Thymus (tissue), 11 donors: Measurements from ENCODE around the gene RANBP3. TPM values are rescaled to one million over a fixed set of nuclear protein-coding genes. Genes with fewer than 3 reads are reported as not detected.

ENCODE experiments used
- DNase-seq, 9 donors: peaks; one replicate each; pipeline ENCODE4 v3.0.0-alpha.2; 2013; ENCODE audit warnings: low spot score in 9 of 9, low read depth in 6 of 9, missing footprints in 1 of 9
- H3K27ac ChIP-seq, 2 donors: one replicate each; pipeline ENCODE4 v1.5.1; 2013; ENCODE audit warnings: control low read depth in 1 of 2, low read depth in 1 of 2, low read length in 1 of 2, mild to moderate bottlenecking in 1 of 2, moderate library complexity in 1 of 2
- H3K27me3 ChIP-seq, 2 donors: one replicate each; pipeline ENCODE4 v1.5.1; 2013; ENCODE audit warnings: low read length in 1 of 2; ENCODE audit not compliant: control insufficient read depth in 2 of 2, insufficient read depth in 1 of 2
- H3K36me3 ChIP-seq, 2 donors: one replicate each; pipeline ENCODE4 v1.5.1; 2013; ENCODE audit warnings: low read length in 1 of 2, mild to moderate bottlenecking in 1 of 2, moderate library complexity in 1 of 2; ENCODE audit not compliant: control insufficient read depth in 2 of 2, insufficient read depth in 2 of 2
- H3K4me1 ChIP-seq, 2 donors: one replicate each; pipeline ENCODE4 v1.5.1; 2013; ENCODE audit warnings: low read length in 2 of 2; ENCODE audit not compliant: control insufficient read depth in 2 of 2, insufficient read depth in 2 of 2
- H3K4me3 ChIP-seq, 2 donors: one replicate each; pipeline ENCODE4 v1.5.1; 2013; ENCODE audit warnings: low read length in 2 of 2, control low read depth in 1 of 2, mild to moderate bottlenecking in 1 of 2
- H3K9me3 ChIP-seq, 2 donors: one replicate each; pipeline ENCODE4 v1.5.1; 2013; ENCODE audit warnings: low read length in 1 of 2, mild to moderate bottlenecking in 1 of 2; ENCODE audit not compliant: control insufficient read depth in 2 of 2, insufficient read depth in 1 of 2
- WGBS: extraction: QIAGEN DNeasy Blood & Tissue Kit; methylation state at CpG from one replicate; pipeline ENCODE4 v1.1.7; 2013; 5-methylcytosine and 5-hydroxymethylcytosine counted together
- polyA plus RNA-seq: library from polyadenylated mRNA; stranded (reverse); fragments of 200-250 nt; gene quantifications from one replicate; pipeline ENCODE4 v1.2.3, GENCODE V29; 2013
- total RNA-seq: library from RNA; stranded (reverse); fragments of 120-200 nt; gene quantifications from one replicate; pipeline ENCODE4 v1.2.4, GENCODE V29; 2013
- donor health status: healthy.

RANBP3 gene
- total and polyA plus RNA-seq, 2 donors = 36.7 to 39.0 TPM

- WGBS = 83% methylated on average over 21 of the region's 21 CpGs
- H3K4me3 ChIP-seq = no peak overlapping the region
- H3K27me3 ChIP-seq = no peaks in the 10 kb centered on the region
- H3K36me3 ChIP-seq = peaks cover 12 to 15% of the 10 kb centered on the region in 2 donors
- H3K27ac ChIP-seq = peak overlapping the region in 1 of 2 donors; percentile 67
- peak in 1 of 9 donors; percentile 54 for DNase-seq
- peaks cover 57 to 86% of the 10 kb centered on the region in 2 donors for H3K4me1 ChIP-seq
- no peaks in the 10 kb centered on the region for H3K9me3 ChIP-seq
Measured at GRCh38 chr19:5958074-5958850, 19.7 kb downstream of the RANBP3 start.

DNA sequence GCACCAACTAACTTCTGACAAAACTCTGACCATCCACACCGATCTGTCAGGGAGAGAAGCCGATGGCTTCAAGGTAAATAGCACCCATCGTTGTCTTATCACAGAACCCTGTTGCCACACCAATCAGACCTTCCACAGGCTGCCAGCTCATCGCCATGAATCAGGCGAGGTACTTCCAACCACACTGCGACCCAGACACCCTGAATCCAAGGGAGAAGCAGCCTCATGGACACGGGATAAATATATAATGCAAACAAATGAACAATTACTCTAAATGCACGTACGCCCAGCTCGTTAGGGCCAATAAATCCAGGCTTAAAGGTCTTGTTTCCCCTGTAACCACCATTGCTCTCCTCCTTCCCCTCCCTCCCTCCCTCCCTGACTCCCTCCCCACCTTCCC lies 20.8 kb downstream of the RANBP3 start:
- no peaks in the 10 kb centered on the region for H3K9me3 ChIP-seq
- H3K27me3 ChIP-seq = no peaks in the 10 kb centered on the region
- H3K4me1 ChIP-seq = peaks cover 58 to 86% of the 10 kb centered on the region in 2 donors
- DNase-seq = no peak
- 95% methylated on average over 10 of the region's 10 CpGs for WGBS
- H3K27ac ChIP-seq = no peak overlapping the region
- H3K36me3 ChIP-seq = peaks cover 12 to 15% of the 10 kb centered on the region in 2 donors
- no peak overlapping the region for H3K4me3 ChIP-seq

GRCh38 chr19:5956728-5957127 lies 21.2 kb downstream of the RANBP3 start:
- Histone ChIP-seq H3K36me3 (peaks cover 12 to 17% of the 10 kb centered on the region in 2 donors), H3K4me3 (no peak overlapping the region), H3K9me3 (no peaks in the 10 kb centered on the region), H3K27me3 (no peaks in the 10 kb centered on the region), H3K4me1 (peaks cover 59 to 86% of the 10 kb centered on the region in 2 donors), H3K27ac (no peak overlapping the region)
- DNase-seq = no peak
- WGBS = 97% methylated on average over 12 of the region's 12 CpGs

DNA sequence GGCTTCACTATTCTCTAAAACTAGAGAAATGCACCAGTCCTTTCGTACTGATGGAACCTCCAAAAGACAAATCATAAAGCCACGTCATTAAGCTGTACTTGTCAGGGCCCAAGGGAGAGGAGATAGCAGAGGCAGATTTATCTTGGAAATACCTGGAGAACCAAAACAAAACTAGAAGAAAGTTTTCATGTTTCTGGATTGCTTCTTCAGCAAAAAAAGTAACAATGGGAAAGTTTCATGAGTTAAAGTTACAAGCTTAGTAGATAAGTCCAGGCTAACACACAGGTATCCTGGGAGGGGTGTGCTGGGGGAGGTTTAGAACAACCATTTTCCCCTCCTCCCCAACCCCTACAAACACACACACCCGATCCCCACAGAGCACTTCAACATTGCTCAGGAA lies 21.6 kb downstream of the RANBP3 start:
- H3K36me3 ChIP-seq = peaks cover 12 to 19% of the 10 kb centered on the region in 2 donors
- H3K4me1 ChIP-seq = peaks cover 59 to 86% of the 10 kb centered on the region in 2 donors
- H3K27ac ChIP-seq = no peak overlapping the region
- H3K27me3 ChIP-seq = no peaks in the 10 kb centered on the region
- 94% methylated on average over 3 of the region's 3 CpGs for WGBS
- H3K4me3 ChIP-seq = no peak overlapping the region
- DNase-seq = no peak
- no peaks in the 10 kb centered on the region for H3K9me3 ChIP-seq

- 96% methylated on average over 3 of the region's 3 CpGs for WGBS
- Histone ChIP-seq H3K27ac (no peak overlapping the region), H3K4me1 (peaks cover 61 to 86% of the 10 kb centered on the region in 2 donors), H3K27me3 (no peaks in the 10 kb centered on the region), H3K4me3 (no peak overlapping the region), H3K9me3 (no peaks in the 10 kb centered on the region), H3K36me3 (peaks cover 12 to 19% of the 10 kb centered on the region in 2 donors)
- DNase-seq = no peak
Measured at GRCh38 chr19:5955636-5955935, 22.4 kb downstream of the RANBP3 start.

DNA sequence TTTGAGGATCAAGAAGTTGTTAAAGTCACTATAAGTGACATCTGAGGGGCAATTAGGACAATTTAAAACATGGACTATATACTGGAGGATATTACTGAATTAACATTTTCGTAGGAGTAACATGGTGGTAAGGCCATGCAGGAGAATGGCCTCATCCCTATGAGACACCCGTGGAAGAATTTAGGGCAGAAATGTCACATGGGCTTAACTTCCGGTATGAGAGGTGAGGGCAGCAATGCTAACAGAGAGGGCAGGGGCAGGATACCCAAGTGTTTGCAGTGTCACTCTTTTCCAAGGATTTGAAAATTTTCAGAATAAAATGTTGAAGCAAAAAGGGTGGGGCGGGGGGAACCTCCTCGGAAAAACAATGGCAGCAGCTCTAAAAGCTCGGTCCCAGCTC lies 23.6 kb downstream of the RANBP3 start:
- 78% methylated on average over 6 of the region's 6 CpGs for WGBS
- no peak for DNase-seq
- H3K27me3 ChIP-seq = no peaks in the 10 kb centered on the region
- no peak overlapping the region for H3K27ac ChIP-seq
- H3K9me3 ChIP-seq = no peaks in the 10 kb centered on the region
- H3K4me3 ChIP-seq = no peak overlapping the region
- H3K36me3 ChIP-seq = peaks cover 11 to 21% of the 10 kb centered on the region in 2 donors
- H3K4me1 ChIP-seq = peaks cover 68 to 86% of the 10 kb centered on the region in 2 donors

- H3K36me3 ChIP-seq = peaks cover 6 to 20% of the 10 kb centered on the region in 2 donors
- H3K27me3 ChIP-seq = no peaks in the 10 kb centered on the region
- H3K9me3 ChIP-seq = no peaks in the 10 kb centered on the region
- WGBS = 22% methylated on average over 17 of the region's 17 CpGs
- peak overlapping the region; percentile 48 to 72 for H3K27ac ChIP-seq
- H3K4me3 ChIP-seq = no peak overlapping the region
- peaks cover 68 to 86% of the 10 kb centered on the region in 2 donors for H3K4me1 ChIP-seq
- no peak for DNase-seq
Measured at GRCh38 chr19:5953680-5954213, 24.2 kb downstream of the RANBP3 start.

- H3K4me3 ChIP-seq = no peak overlapping the region
- H3K4me1 ChIP-seq = peaks cover 67 to 86% of the 10 kb centered on the region in 2 donors
- H3K36me3 ChIP-seq = peaks cover 3 to 24% of the 10 kb centered on the region in 2 donors
- no peak for DNase-seq
- H3K27me3 ChIP-seq = no peaks in the 10 kb centered on the region
- no peaks in the 10 kb centered on the region for H3K9me3 ChIP-seq
- 41% methylated on average over 5 of the region's 5 CpGs for WGBS
- peak overlapping the region; percentile 48 to 61 for H3K27ac ChIP-seq
Measured at GRCh38 chr19:5953030-5953589, 24.8 kb downstream of the RANBP3 start.
